ENCODE measurements around the gene FRAS1. TPM values are rescaled to one million over a fixed set of nuclear protein-coding genes. Genes with fewer than 3 reads are reported as not detected.

The FRAS1 gene
- total RNA-seq, 1 experiment from 2014 or later, result 3.4 TPM

- H2AFZ ChIP-seq (ENCODE audit: low read length), result no peak overlapping the region
- H3F3A ChIP-seq (ENCODE audit: low read length, unreplicated experiment), result no peaks in the 10 kb centered on the region
- H4K20me1 ChIP-seq (ENCODE audit: low read length), result no peaks in the 10 kb centered on the region
- no peaks in the 10 kb centered on the region for H3K79me2 ChIP-seq (ENCODE audit: low read length)
- no peaks in the 10 kb centered on the region for H3K4me1 ChIP-seq (ENCODE audit: insufficient read depth, low read length)
- no peak overlapping the region for H3K4me3 ChIP-seq (ENCODE audit: low read length)
- intact Hi-C loops (cut with micrococcal nuclease), result no loop called here
- H3K27ac ChIP-seq (ENCODE audit: low read length), result no peak overlapping the region
- H3K36me3 ChIP-seq (ENCODE audit: low read depth, low read length), result no peaks in the 10 kb centered on the region
- TF ChIP-seq EZH2 (IDR thresholded peaks at IDR 0.05; ENCODE audit: low read length, unreplicated experiment), result no peak
- no peak for TF ChIP-seq CTCF (conservative IDR thresholded peaks at IDR 0.05; ENCODE audit: low read depth, low read length)
- TF ChIP-seq EZH2phosphoT487 (IDR thresholded peaks at IDR 0.05; ENCODE audit: borderline replicate concordance, low read length), result no peak
- H3K9ac ChIP-seq (ENCODE audit: low read length), result no peak overlapping the region
- DNase-seq (no peak), ATAC-seq (no peak)
- ChIA-PET POLR2A (ENCODE audit: unreplicated experiment) (no interaction called here), CTCF (no interaction called here)
- BruUV-seq (replicated peaks), result no TSS peak
- H3K4me2 ChIP-seq (ENCODE audit: low read length), result no peak overlapping the region
- H3K9me3 ChIP-seq (ENCODE audit: low read length), result no peaks in the 10 kb centered on the region
- H3K27me3 ChIP-seq (ENCODE audit: low read length), result no peaks in the 10 kb centered on the region
- H3K9me2 ChIP-seq (replicated peaks; ENCODE audit: low read length), result no peaks in the 10 kb centered on the region
Measured at GRCh38 chr4:78309352-78309751, 252.2 kb downstream of the FRAS1 start.

GRCh38 chr4:78310007-78310739, 253.1 kb downstream of the FRAS1 start:
- H3K27me3 ChIP-seq (ENCODE audit: low read length), result no peaks in the 10 kb centered on the region
- DNase-seq (no peak), ATAC-seq (no peak)
- no peaks in the 10 kb centered on the region for H3K79me2 ChIP-seq (ENCODE audit: low read length)
- H2AFZ ChIP-seq (ENCODE audit: low read length), result no peak overlapping the region
- BruUV-seq (replicated peaks), result no TSS peak
- H3K4me2 ChIP-seq (ENCODE audit: low read length), result no peak overlapping the region
- H3K9ac ChIP-seq (ENCODE audit: low read length), result no peak overlapping the region
- no peak for TF ChIP-seq EZH2phosphoT487 (IDR thresholded peaks at IDR 0.05; ENCODE audit: borderline replicate concordance, low read length)
- no peak for TF ChIP-seq CTCF (conservative IDR thresholded peaks at IDR 0.05; ENCODE audit: low read depth, low read length)
- TF ChIP-seq EZH2 (IDR thresholded peaks at IDR 0.05; ENCODE audit: low read length, unreplicated experiment), result no peak
- H3F3A ChIP-seq (ENCODE audit: low read length, unreplicated experiment), result no peaks in the 10 kb centered on the region
- H4K20me1 ChIP-seq (ENCODE audit: low read length), result no peaks in the 10 kb centered on the region
- intact Hi-C loops (cut with micrococcal nuclease), result no loop called here
- H3K9me2 ChIP-seq (replicated peaks; ENCODE audit: low read length), result no peaks in the 10 kb centered on the region
- no peaks in the 10 kb centered on the region for H3K36me3 ChIP-seq (ENCODE audit: low read depth, low read length)
- POLR2A ChIA-PET (ENCODE audit: unreplicated experiment), result interaction anchor here (0.6 kb wide), 1 partner anchor 22 kb away, joined by 6 read pairs; no protein-coding TSS in a partner anchor
- no peak overlapping the region for H3K27ac ChIP-seq (ENCODE audit: low read length)
- CTCF ChIA-PET, result no interaction called here
- H3K4me3 ChIP-seq (ENCODE audit: low read length), result no peak overlapping the region
- no peaks in the 10 kb centered on the region for H3K9me3 ChIP-seq (ENCODE audit: low read length)
- H3K4me1 ChIP-seq (ENCODE audit: insufficient read depth, low read length), result no peaks in the 10 kb centered on the region

GRCh38 chr4:78310740-78311115, 253.6 kb downstream of the FRAS1 start:
- Histone ChIP-seq H3K9me2 (replicated peaks; ENCODE audit: low read length) (no peaks in the 10 kb centered on the region), H3K9ac (ENCODE audit: low read length) (no peak overlapping the region), H3K4me3 (ENCODE audit: low read length) (no peak overlapping the region), H3K9me3 (ENCODE audit: low read length) (no peaks in the 10 kb centered on the region), H3K36me3 (ENCODE audit: low read depth, low read length) (no peaks in the 10 kb centered on the region), H2AFZ (ENCODE audit: low read length) (no peak overlapping the region), H3K79me2 (ENCODE audit: low read length) (no peaks in the 10 kb centered on the region), H4K20me1 (ENCODE audit: low read length) (no peaks in the 10 kb centered on the region), H3K4me1 (ENCODE audit: insufficient read depth, low read length) (no peaks in the 10 kb centered on the region), H3K27me3 (ENCODE audit: low read length) (no peaks in the 10 kb centered on the region), H3K4me2 (ENCODE audit: low read length) (no peak overlapping the region), H3K27ac (ENCODE audit: low read length) (no peak overlapping the region), H3F3A (ENCODE audit: low read length, unreplicated experiment) (no peaks in the 10 kb centered on the region)
- DNase-seq (no peak), ATAC-seq (no peak)
- BruUV-seq (replicated peaks), result no TSS peak
- POLR2A ChIA-PET (ENCODE audit: unreplicated experiment), result interaction anchor here (0.6 kb wide), 1 partner anchor 22 kb away, joined by 6 read pairs; no protein-coding TSS in a partner anchor
- CTCF ChIA-PET, result no interaction called here
- TF ChIP-seq CTCF (conservative IDR thresholded peaks at IDR 0.05; ENCODE audit: low read depth, low read length) (no peak), EZH2phosphoT487 (IDR thresholded peaks at IDR 0.05; ENCODE audit: borderline replicate concordance, low read length) (no peak), EZH2 (IDR thresholded peaks at IDR 0.05; ENCODE audit: low read length, unreplicated experiment) (no peak)
- intact Hi-C loops (cut with micrococcal nuclease), result no loop called here

Data from PC-3 (cell line).